K562 (cell line): ENCODE results near the gene GRB2. TPM values are rescaled to one million over a fixed set of nuclear protein-coding genes. Genes with fewer than 3 reads are reported as not detected.
A peak's percentile ranks its signal among the peaks of the same experiment; 100 is the strongest.

Experiments
- CC2D1A ChIP-seq: fragments of 450-650 bp; IDR thresholded peaks from 2 replicates; pipeline ENCODE4 v1.6.1; 2017; ENCODE audit warnings: mild to moderate bottlenecking
- HMGXB4 ChIP-seq: sonication (generic); formaldehyde crosslinking; IDR thresholded peaks from 2 replicates; pipeline ENCODE4 v1.8.1; 2023; ENCODE audit warnings: mild to moderate bottlenecking, missing genetic modification reagents
- NCOA4 ChIP-seq: fragments of 450-650 bp; IDR thresholded peaks from 2 replicates; pipeline ENCODE4 v1.6.1; 2018; ENCODE audit warnings: mild to moderate bottlenecking; ENCODE audit not compliant: partially characterized antibody
- PHF21A ChIP-seq: fragments of 450-650 bp; IDR thresholded peaks from 2 replicates; pipeline ENCODE4 v1.6.1; 2017; ENCODE audit warnings: low read depth, borderline replicate concordance
- SOX6 ChIP-seq: fragments of 450-650 bp; IDR thresholded peaks from 2 replicates; pipeline ENCODE4 v1.6.1; 2014; ENCODE audit warnings: mild to moderate bottlenecking
- THAP12 ChIP-seq: fragments of 250-450 bp; sonication (Bioruptor Pico); IDR thresholded peaks from 2 replicates; pipeline ENCODE4 v1.9.0; 2021; ENCODE audit warnings: mild to moderate bottlenecking, inconsistent platforms
- ZBTB40 ChIP-seq, 2 experiments: fragments of 450-650 bp in 1 of 2; sonication (generic) in 1 of 2; formaldehyde crosslinking in 1 of 2; IDR thresholded peaks; 2 replicates each; pipeline versions ENCODE4 v1.7.1 to v1.9.0; 2016 to 2022; ENCODE audit warnings: inconsistent platforms in 1 of 2, mild to moderate bottlenecking in 1 of 2, missing genetic modification reagents in 1 of 2
- ZNF511 ChIP-seq: sonication (generic); formaldehyde crosslinking; IDR thresholded peaks from 2 replicates; pipeline ENCODE4 v1.8.0; 2022; ENCODE audit warnings: mild to moderate bottlenecking, missing genetic modification reagents
- polyA plus RNA-seq, 8 experiments: library from polyadenylated mRNA; depleted of rRNA in 4 of 8; stranded (reverse) in 5 of 8; unstranded in 3 of 8; fragments of >200 nt; fragmentation: Nextera tagmentation in 2 of 8; fragmentation: Illumina TruSeq in 1 of 8; extraction: Ambion mirVana in 2 of 8; extraction: Trizol in 1 of 8; gene quantifications; 2 replicates each; pipeline versions ENCODE4 v1.2.1 to v1.2.3, GENCODE V29; 2011 to 2014; ENCODE audit warnings: inconsistent platforms in 1 of 8, missing spikeins in 1 of 8
- total RNA-seq, 7 experiments: library from RNA; depleted of rRNA in 6 of 7; stranded (reverse); fragments of >200 nt in 6 of 7; fragmentation: Illumina TruSeq in 2 of 7; extraction: Trizol in 2 of 7; gene quantifications; 2 replicates each; pipeline versions ENCODE4 v1.2.1 to v1.2.3, GENCODE V29; 2011 to 2021; ENCODE audit warnings: low replicate concordance in 1 of 7

The GRB2 gene
- total and polyA plus RNA-seq, 9 of the 15 experiments (the other 6 are each of a cell fraction or from before 2014, with no cell fraction given) = 57.2 to 136 (median 84.8) TPM

- TF ChIP-seq HMGXB4 (CRISPR knock-in tag) = no peak
- no peak for TF ChIP-seq THAP12 (CRISPR knock-in tag)
- TF ChIP-seq CC2D1A = peak; percentile 95; the same call in 1 of the 2 replicates
- TF ChIP-seq ZBTB40 (IDR thresholded peaks at IDR 0.05) = 0 out of 2 replicates have a peak, but pooled peaks have one; percentile 6
- TF ChIP-seq ZBTB40 (CRISPR knock-in tag; IDR thresholded peaks at IDR 0.05) = no peak
- TF ChIP-seq SOX6 = peak; percentile 80
- TF ChIP-seq PHF21A = peak; percentile 84; the same call in 1 of the 2 replicates
- TF ChIP-seq ZNF511 (CRISPR knock-in tag) = no peak
- no peak for TF ChIP-seq NCOA4
Measured at GRCh38 chr17:75447951-75448856, 42.7 kb upstream of the GRB2 start (continued).
